ENCODE results near the gene KAZN. TPM values are rescaled to one million over a fixed set of nuclear protein-coding genes. Genes with fewer than 3 reads are reported as not detected.

The KAZN gene
- polyA plus RNA-seq, 1 experiment: 5.5 TPM

- Histone ChIP-seq H3K27me3 (ENCODE audit: control insufficient read depth, insufficient read depth, low read length) (no peaks in the 10 kb centered on the region), H3K36me3 (ENCODE audit: control insufficient read depth, insufficient read depth, low read length) (no peaks in the 10 kb centered on the region), H3K4me3 (ENCODE audit: low read depth, low read length) (no peak overlapping the region)
- no peak for TF ChIP-seq CTCF (IDR thresholded peaks at IDR 0.05; ENCODE audit: insufficient read depth, low read depth, low read length)
- ChIA-PET CTCF (no interaction called here), POLR2A (no interaction called here)
- DNase-seq (ENCODE audit: low read depth): no peak
These were observed 127.2 kb downstream of the KAZN start for GRCh38 chr1:14725695-14726094.

- CTCF ChIA-PET: no interaction called here
- Histone ChIP-seq H3K4me3 (ENCODE audit: low read depth, low read length) (no peak overlapping the region), H3K27me3 (ENCODE audit: control insufficient read depth, insufficient read depth, low read length) (no peaks in the 10 kb centered on the region), H3K36me3 (ENCODE audit: control insufficient read depth, insufficient read depth, low read length) (no peaks in the 10 kb centered on the region)
- no peak for TF ChIP-seq CTCF (IDR thresholded peaks at IDR 0.05; ENCODE audit: insufficient read depth, low read depth, low read length)
- no peak for DNase-seq (ENCODE audit: low read depth)
- POLR2A ChIA-PET: no interaction called here
These were observed 128.1 kb downstream of the KAZN start for GRCh38 chr1:14726606-14727005.

GRCh38 chr1:14728516-14728915, 130.0 kb downstream of the KAZN start:
- no peaks in the 10 kb centered on the region for H3K36me3 ChIP-seq (ENCODE audit: control insufficient read depth, insufficient read depth, low read length)
- ChIA-PET CTCF (no interaction called here), POLR2A (interaction anchor here (0.6 kb wide), 1 partner anchor 13 kb away, joined by 3 read pairs; no protein-coding TSS in a partner anchor)

GRCh38 chr1:14732728-14733047, 134.2 kb downstream of the KAZN start:
- no peaks in the 10 kb centered on the region; the same call in 1 of the 2 replicates for H3K27me3 ChIP-seq (ENCODE audit: control insufficient read depth, insufficient read depth, low read length)
- POLR2A ChIA-PET: no interaction called here

More at GRCh38 chr1:14728516-14728915, 130.0 kb downstream of the KAZN start:
- H3K4me3 ChIP-seq (ENCODE audit: low read depth, low read length): no peak overlapping the region
- no peaks in the 10 kb centered on the region; the same call in 1 of the 2 replicates for H3K27me3 ChIP-seq (ENCODE audit: control insufficient read depth, insufficient read depth, low read length)
- DNase-seq (ENCODE audit: low read depth): no peak
- no peak for TF ChIP-seq CTCF (IDR thresholded peaks at IDR 0.05; ENCODE audit: insufficient read depth, low read depth, low read length)

DNA sequence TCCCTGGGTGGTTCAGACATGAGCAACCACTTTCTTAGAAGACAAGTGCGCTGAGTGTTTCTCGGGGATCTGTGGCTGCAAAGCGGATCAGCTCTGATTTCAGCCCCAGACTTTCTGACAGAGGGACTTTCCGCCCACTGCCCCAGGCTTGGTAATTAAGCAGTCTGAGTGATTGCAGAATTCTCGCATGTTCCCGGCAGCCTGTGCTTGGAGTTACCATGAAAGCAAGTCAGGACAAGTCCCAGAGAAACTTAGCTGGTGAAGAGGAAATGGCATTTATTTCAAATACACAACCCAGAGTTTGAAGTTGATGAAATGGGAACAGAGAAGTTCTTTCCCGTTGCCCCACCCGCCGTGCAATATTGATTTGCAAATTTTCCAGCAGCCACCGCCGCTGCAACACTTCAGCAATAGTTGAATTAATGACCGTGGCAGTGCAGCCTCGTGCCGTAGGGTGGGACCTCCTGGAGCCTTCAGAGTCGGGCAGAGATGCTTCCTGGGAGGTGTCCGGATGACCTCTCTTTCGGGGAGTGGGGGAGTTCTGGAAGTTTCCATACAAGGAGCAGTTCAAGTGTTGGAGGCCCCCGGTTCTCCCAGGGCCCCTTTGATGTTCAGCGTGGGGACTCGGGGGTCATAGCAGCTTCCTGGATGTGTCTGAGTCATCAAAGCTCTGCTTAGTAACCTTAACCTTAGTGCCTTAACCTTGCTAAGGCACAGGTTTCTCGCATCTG, 134.7 kb downstream of the KAZN start:
- DNase-seq (ENCODE audit: low read depth): no peak
- H3K4me3 ChIP-seq (ENCODE audit: low read depth, low read length): no peak overlapping the region
- no peaks in the 10 kb centered on the region; the same call in 1 of the 2 replicates for H3K27me3 ChIP-seq (ENCODE audit: control insufficient read depth, insufficient read depth, low read length)
- TF ChIP-seq CTCF (IDR thresholded peaks at IDR 0.05; ENCODE audit: insufficient read depth, low read depth, low read length): no peak
- POLR2A ChIA-PET: no interaction called here
- CTCF ChIA-PET: interaction anchor here (1.1 kb wide), 1 partner anchor 84 kb away, joined by 3 read pairs; no protein-coding TSS in a partner anchor
- H3K36me3 ChIP-seq (ENCODE audit: control insufficient read depth, insufficient read depth, low read length): no peaks in the 10 kb centered on the region

More at GRCh38 chr1:14732728-14733047, 134.2 kb downstream of the KAZN start:
- no peak for DNase-seq (ENCODE audit: low read depth)
- Histone ChIP-seq H3K4me3 (ENCODE audit: low read depth, low read length) (no peak overlapping the region), H3K36me3 (ENCODE audit: control insufficient read depth, insufficient read depth, low read length) (no peaks in the 10 kb centered on the region)
- CTCF ChIA-PET: interaction anchor here (1.1 kb wide), 1 partner anchor 85 kb away, joined by 3 read pairs; no protein-coding TSS in a partner anchor
- no peak for TF ChIP-seq CTCF (IDR thresholded peaks at IDR 0.05; ENCODE audit: insufficient read depth, low read depth, low read length)

All from BJ (cell line).